Ramos (cell line): Measurements from ENCODE around the gene FAM193B.

ENCODE experiments used
- in situ Hi-C: fragments of 300-500 bp; cut with MboI; formaldehyde crosslinking; loops from one replicate; pipeline ENCODE4 v1.14.3; 2022; ENCODE audit warnings: low sequenced_read_pairs; ENCODE audit not compliant: unreplicated experiment

The FAM193B gene

GRCh38 chr5:177504086-177505056, 50.0 kb downstream of the FAM193B start:
- in situ Hi-C loops, result loop anchor here (10.0 kb wide), 1 partner anchor 610 kb away; the partner anchor contains the start of gene N4BP3

- in situ Hi-C loops, result loop anchor here (10.0 kb wide), 1 partner anchor 611 kb away; the partner anchor contains the start of gene N4BP3
Measured at GRCh38 chr5:177503351-177504085, 50.8 kb downstream of the FAM193B start.

DNA sequence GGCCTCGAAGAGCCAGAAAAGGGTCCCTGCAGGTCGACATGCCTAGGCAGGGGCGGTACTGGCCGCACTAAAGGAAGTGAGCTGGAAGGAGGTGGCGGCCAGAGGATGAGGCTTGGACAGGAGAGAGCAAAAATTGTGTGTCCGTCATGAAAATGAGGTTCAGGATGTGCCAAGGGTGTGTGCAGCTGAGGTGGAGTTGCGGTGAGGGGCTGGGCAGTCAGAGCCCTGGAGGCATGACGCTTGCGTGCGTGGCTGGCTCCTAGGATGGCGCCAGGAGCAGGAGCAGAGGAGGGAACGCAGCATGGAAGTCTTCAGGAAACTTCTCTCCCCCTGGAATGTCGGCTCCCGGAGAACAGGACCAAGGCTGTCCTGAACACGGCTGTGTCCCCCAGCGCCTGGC, 51.5 kb downstream of the FAM193B start:
- in situ Hi-C loops, result loop anchor here (10.0 kb wide), 1 partner anchor 612 kb away; the partner anchor contains the start of gene N4BP3

GRCh38 chr5:177501874-177502678, 52.3 kb downstream of the FAM193B start:
- in situ Hi-C loops, result loop anchor here (10.0 kb wide), 1 partner anchor 613 kb away; the partner anchor contains the start of gene N4BP3

- in situ Hi-C loops, result loop anchor here (10.0 kb wide), 1 partner anchor 614 kb away; the partner anchor contains the start of gene N4BP3
Measured at GRCh38 chr5:177500685-177501522, 53.5 kb downstream of the FAM193B start.

DNA sequence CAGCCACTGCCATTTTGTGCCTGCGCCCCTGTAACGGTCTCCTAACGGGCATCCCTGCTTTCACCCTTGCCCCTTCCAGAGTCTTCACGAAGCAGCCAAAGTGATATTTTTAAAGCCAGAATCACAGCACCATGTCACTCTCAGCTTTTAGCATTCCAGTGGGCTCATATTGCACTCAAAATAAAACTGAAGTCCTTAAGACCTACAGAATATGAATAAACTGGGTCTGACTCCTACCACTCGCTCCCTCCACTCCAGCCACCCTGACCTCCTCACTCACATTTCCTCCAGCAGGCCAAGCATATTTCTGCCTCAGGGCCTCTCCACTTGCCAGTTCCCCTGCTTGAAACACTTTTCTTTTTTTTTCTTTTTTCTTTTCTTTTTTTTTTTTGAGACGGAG, 54.5 kb downstream of the FAM193B start:
- in situ Hi-C loops, result loop anchor here (10.0 to 25.0 kb wide), 2 partner anchors 615 to 963 kb away; partner anchors contain the start of genes CDHR2, N4BP3 and RNF44

- in situ Hi-C loops, result loop anchor here (25.0 kb wide), 1 partner anchor 961 kb away; the partner anchor contains the start of genes CDHR2 and RNF44
Measured at GRCh38 chr5:177498013-177498787, 56.2 kb downstream of the FAM193B start.

GRCh38 chr5:177497292-177498012, 56.9 kb downstream of the FAM193B start, which contains the start of gene PDLIM7:
TSS of gene PDLIM7 (minus strand) at chr5:177497604. CDS start at chr5:177496512, 1,092 bp downstream.
- in situ Hi-C loops, result loop anchor here (25.0 kb wide), 1 partner anchor 960 kb away; the partner anchor contains the start of genes CDHR2 and RNF44

GRCh38 chr5:177496727-177497291, 57.6 kb downstream of the FAM193B start:
- in situ Hi-C loops, result loop anchor here (25.0 kb wide), 1 partner anchor 960 kb away; the partner anchor contains the start of genes CDHR2 and RNF44

DNA sequence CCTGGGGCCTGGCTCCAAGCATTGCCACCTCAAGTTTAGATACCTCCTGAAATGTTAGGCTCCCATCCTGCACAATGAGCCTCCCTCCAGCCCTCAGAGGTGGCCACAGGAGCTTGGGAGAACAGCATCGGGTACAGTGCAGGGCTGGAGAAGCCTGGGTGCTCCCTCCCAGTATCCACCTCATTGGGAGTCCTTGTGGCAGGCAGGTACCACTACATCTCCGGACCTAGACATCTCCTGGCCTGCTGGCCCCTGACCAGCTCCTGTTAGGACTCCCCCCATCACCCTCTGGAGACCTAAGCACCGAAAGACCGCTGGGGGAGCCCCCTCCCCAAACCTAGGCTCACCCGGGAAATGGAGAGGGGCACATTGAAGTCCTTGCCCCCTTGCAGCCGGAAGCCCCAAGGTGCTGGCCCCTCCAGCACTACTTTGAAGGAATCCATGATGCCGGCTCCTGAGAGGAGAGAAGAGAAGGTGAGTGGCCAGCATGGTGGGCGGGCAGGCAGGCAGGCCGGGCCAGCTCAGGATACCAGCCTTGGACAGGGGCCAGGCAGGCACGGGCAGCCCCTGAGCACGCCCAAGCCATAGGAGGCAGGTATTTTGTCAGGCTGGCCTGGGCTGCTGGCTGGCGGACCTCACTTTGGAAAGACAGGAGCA, 58.2 kb downstream of the FAM193B start:
- in situ Hi-C loops, result loop anchor here (25.0 kb wide), 1 partner anchor 959 kb away; the partner anchor contains the start of genes CDHR2 and RNF44

DNA sequence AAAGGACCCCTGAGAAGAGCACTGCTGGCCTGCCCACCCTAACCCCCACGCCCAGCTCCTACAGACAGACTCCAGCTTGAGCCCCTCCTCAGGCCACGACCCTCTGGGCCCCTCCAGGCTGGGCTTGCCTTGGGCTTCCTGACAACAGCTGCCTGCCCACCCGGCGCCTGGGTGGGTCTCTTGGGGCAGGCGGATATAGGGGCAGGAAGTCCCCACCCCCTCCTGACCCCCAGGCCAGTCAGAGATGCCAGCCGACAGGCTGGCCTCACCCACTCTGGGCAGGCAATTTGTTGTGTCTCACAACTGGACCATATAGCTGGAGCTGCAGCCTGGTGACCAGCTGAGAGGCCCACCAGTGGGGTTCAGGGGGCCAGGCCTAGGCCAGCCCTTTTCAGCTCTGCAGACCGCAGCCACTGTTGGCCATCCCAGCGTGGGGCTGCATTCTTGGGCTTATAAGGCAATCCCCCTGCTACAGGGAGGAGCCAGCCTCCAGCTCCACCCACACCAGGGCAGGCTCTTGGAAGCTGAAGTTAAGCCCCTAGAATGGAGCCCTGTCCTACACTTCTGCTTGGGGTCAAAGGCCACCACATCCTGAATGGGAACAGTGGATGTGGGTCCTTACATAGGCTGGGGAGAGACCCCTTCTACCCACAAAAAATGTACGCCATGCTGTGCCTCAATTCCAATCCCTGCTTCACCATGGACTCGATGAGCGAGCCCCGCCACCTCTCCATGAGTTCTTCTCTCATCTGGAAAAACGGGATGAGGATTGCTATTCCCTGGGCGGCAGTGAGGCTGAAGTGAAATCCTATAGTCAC, 58.9 kb downstream of the FAM193B start:
- in situ Hi-C loops, result loop anchor here (25.0 kb wide), 1 partner anchor 958 kb away; the partner anchor contains the start of genes CDHR2 and RNF44

DNA sequence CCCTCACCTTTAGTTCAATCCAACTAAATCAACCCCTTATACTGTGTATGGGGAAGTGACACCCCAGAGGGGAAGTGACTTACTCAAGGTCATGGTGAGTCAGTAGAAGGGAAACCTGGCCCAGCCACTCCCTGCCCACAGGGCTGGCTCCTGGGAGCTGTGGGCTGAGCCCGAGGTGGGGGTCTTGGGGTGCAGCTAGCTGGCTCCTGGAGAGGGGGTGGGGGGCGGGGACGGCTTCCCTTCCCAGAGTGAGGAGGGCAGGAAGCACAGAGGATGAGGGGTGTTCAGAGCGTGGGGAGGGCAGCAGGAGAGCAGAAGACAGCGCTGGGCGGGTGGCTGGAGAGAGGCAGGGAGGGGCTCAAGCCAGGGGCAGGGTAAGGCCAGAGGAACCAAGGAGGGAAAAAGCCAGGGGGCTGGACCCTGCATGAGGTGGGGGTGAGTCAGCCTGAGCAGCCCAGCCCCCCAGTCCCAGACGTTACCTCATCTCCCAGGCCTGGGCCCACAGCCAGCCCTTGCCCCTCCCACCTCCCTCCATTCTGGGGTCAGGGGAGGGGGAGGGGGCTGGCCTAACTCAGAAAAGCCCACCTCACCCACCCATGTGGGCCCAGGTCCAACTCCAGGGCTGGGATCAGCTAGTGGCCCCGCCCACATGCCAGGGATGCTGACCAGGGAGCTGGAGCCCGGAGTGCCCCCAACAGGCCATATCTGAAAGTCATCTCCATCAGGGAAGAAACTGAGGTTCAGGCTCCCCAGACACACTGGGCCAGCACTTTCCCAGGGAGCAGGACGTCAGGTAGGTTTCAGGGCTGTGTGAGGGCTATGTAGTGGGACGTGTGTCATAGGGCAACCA, 59.8 kb downstream of the FAM193B start:
- in situ Hi-C loops, result loop anchor here (25.0 kb wide), 1 partner anchor 957 kb away; the partner anchor contains the start of genes CDHR2 and RNF44

DNA sequence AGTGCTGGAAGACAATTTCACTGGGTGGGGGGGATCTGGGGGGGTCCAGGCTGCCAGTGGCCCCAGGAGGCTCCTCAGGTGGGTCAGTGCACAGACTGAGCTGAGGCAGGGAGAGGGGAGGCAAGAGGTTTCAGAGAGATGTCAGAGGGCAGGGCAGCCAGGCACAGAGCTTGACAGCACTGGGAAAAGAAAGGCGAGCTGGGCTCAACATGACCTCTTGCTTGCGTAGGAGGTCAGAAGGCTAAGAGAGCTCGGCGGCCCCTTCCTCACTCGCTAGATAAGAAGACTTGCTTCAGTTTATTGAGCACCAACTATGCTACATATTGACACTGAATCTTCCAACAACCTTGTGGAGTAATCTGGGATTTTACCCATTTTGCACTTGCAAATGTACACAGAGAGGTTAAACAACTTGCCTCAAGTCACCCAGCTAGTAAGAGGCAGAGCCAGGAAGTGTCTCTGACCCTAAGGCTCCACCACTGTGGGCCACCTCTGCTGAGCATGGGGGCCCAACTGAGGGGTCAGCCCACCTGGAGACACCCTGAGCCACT, 60.5 kb downstream of the FAM193B start:
- in situ Hi-C loops, result loop anchor here (25.0 kb wide), 1 partner anchor 957 kb away; the partner anchor contains the start of genes CDHR2 and RNF44

DNA sequence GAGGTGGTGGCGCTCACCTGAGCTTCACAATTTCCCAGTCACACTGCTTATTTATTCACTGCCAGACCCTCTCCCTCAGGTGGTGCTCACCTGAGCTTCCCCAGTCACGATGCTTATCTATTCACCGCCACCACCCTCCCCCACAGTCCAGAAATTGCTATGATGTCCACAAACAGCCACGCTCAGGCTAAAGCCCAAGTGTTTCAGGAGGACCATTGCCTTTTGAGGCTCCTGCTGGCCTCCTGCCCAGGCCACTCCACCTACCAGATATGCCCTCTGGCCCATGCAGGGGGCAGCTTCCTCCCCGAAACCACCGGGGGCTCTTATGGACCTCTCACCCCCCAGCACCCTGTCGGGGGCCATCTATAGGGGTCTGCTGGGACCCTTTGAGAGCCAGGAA, 61.5 kb downstream of the FAM193B start:
- in situ Hi-C loops, result loop anchor here (25.0 kb wide), 1 partner anchor 956 kb away; the partner anchor contains the start of genes CDHR2 and RNF44
